ENCODE results near the gene CLEC18C. TPM values are rescaled to one million over a fixed set of nuclear protein-coding genes. Genes with fewer than 3 reads are reported as not detected.
"Not testable (repeated sequence)": the region's sequence is repeated elsewhere in the genome, so short reads cannot be mapped to it uniquely, and the experiment has no call there.

CLEC18C gene
- total and polyA plus RNA-seq, 2 of the 4 experiments (the other 2 are of a cell fraction), result 0.03 TPM; not detected in 1

DNA sequence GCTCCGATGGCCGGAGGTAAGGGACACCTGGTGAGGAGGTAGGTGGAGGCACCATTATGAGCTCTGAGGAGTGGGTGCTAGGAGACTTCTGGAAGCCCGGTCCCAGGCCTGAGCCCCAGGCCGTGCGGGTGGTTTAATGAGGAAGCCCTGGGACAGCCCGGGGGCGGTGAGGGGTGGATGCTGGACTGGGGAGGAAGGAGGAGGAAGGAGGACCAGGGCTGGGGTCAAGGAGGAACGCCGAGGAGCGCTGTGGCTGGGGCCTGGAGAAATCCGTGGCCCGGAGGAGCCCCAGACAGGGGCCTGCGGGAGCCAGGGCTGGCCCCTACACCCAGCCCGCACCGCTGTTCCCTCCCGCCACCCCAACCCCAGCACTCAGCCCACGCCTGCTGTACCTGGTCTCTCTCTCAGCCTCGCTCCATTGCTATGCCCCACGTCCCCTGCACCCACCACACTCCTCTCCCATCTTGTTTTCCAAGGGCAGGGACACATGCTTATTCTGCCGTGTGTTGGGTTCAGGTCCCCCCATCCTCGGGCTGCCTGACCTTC lies 873 bp downstream of the CLEC18C start:
- H3K27ac ChIP-seq (ENCODE audit: insufficient read depth, low read length); H2AK5ac ChIP-seq (ENCODE audit: low read depth, low read length); DNase-seq; H4K8ac ChIP-seq (ENCODE audit: low read depth in 2 of 2, low read length in 2 of 2); H3K56ac ChIP-seq (ENCODE audit: extremely low read depth, insufficient read depth, low read length); H3K9me1 ChIP-seq (ENCODE audit: insufficient read depth, low read length); BruUV-seq (replicated peaks); H3K36me3 ChIP-seq (ENCODE audit: control insufficient read depth, insufficient read depth, low read length); H4K20me1 ChIP-seq (ENCODE audit: insufficient read depth, low read length); H3K4me1 ChIP-seq (ENCODE audit: control insufficient read depth, insufficient read depth, low read length); H3K4me3 ChIP-seq (ENCODE audit: insufficient read depth, low read depth, low read length); in situ Hi-C loops (cut with MboI; ENCODE audit: low sequenced_read_pairs); H2BK5ac ChIP-seq (ENCODE audit: low read depth, low read length, poor library complexity, severe bottlenecking); H2BK15ac ChIP-seq (ENCODE audit: low read depth, low read length); intact Hi-C loops (cut with micrococcal nuclease); H3K9ac ChIP-seq (ENCODE audit: low read depth, low read length); H3K9me3 ChIP-seq (ENCODE audit: control insufficient read depth, insufficient read depth, low read length); H4K91ac ChIP-seq (ENCODE audit: insufficient read depth, low read depth, low read length); H3K27me3 ChIP-seq (ENCODE audit: control insufficient read depth, insufficient read depth, low read length); H2AFZ ChIP-seq (replicated peaks; ENCODE audit: low read length, poor library complexity); H3K4ac ChIP-seq (ENCODE audit: low read depth, low read length); H3K18ac ChIP-seq (ENCODE audit: low read depth, low read length); H2BK120ac ChIP-seq (ENCODE audit: low read depth, low read length); H3K14ac ChIP-seq (replicated peaks; ENCODE audit: low read depth, low read length); H2BK20ac ChIP-seq (ENCODE audit: low read depth, low read length); dilution Hi-C loops (cut with HindIII; ENCODE audit: low sequenced_read_pairs, unreplicated experiment); CTCF ChIA-PET; POLR2A ChIA-PET (ENCODE audit: unreplicated experiment); H3K4me2 ChIP-seq (ENCODE audit: low read depth, low read length); H3K79me1 ChIP-seq (ENCODE audit: low read depth in 1 of 2, low read length in 2 of 2); H3K23ac ChIP-seq (ENCODE audit: low read depth, low read length); H4K5ac ChIP-seq (ENCODE audit: low read depth, low read length); H2AK9ac ChIP-seq (replicated peaks; ENCODE audit: low read depth, low read length, poor library complexity): not testable (repeated sequence)
- ATAC-seq (ENCODE audit: low read depth), result peak; percentile 25
- WGBS, 2 experiments (ENCODE audit: extremely low coverage in 2 of 2, insufficient read length in 1 of 2), result no CpG with 5 or more reads among the region's 21 CpGs

DNA sequence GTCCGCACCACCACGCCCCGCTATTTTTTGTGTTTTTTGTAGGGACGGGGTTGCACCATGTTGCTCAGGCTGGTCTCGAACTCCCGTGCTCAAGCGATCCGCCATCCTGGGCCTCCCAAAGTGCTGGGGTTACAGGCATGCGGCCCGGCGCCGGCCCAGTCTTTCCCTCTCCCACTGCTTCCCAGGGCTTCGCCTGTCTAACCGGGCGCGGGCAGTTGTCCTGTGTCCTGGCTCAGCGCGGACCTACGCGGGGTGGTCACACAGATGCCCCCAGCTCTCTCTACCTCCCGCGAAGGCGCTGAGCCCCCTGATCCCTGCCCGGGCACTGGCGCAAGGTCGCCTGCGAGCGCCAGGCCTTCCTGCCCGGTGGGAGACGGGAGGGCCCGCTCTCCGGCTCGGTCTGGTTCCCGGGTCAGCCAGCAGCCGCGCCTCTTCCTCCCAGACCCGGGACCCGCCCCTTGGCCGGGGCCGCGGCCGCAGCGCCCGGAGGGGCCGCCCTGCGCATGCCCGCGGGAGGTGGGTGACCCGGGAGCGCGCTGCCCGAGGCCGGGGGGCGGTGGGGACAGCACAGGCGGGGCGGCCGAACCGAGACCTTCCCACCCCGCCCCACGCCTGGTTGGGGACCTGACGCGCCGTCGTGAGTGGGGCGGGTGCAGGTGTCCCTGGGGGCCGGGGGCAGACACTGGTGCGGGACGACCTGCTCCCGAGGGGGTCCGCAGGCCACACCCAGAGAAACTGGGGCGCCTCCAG lies 14.4 kb downstream of the CLEC18C start:
- POLR2A ChIA-PET (ENCODE audit: unreplicated experiment); H2AFZ ChIP-seq (replicated peaks; ENCODE audit: low read length, poor library complexity); H3K9ac ChIP-seq (ENCODE audit: low read depth, low read length); H2BK20ac ChIP-seq (ENCODE audit: low read depth, low read length); H3K4me3 ChIP-seq (ENCODE audit: insufficient read depth, low read depth, low read length); CTCF ChIA-PET; H2BK15ac ChIP-seq (ENCODE audit: low read depth, low read length); H4K91ac ChIP-seq (ENCODE audit: insufficient read depth, low read depth, low read length); H3K14ac ChIP-seq (replicated peaks; ENCODE audit: low read depth, low read length); H3K79me1 ChIP-seq (ENCODE audit: low read depth in 1 of 2, low read length in 2 of 2); H2BK120ac ChIP-seq (ENCODE audit: low read depth, low read length); BruUV-seq (replicated peaks); H4K8ac ChIP-seq (ENCODE audit: low read depth in 2 of 2, low read length in 2 of 2); H3K4ac ChIP-seq (ENCODE audit: low read depth, low read length); DNase-seq; H3K56ac ChIP-seq (ENCODE audit: extremely low read depth, insufficient read depth, low read length); H4K5ac ChIP-seq (ENCODE audit: low read depth, low read length); H3K9me3 ChIP-seq (ENCODE audit: control insufficient read depth, insufficient read depth, low read length); H2BK5ac ChIP-seq (ENCODE audit: low read depth, low read length, poor library complexity, severe bottlenecking); H3K27me3 ChIP-seq (ENCODE audit: control insufficient read depth, insufficient read depth, low read length); H3K23ac ChIP-seq (ENCODE audit: low read depth, low read length); in situ Hi-C loops (cut with MboI; ENCODE audit: low sequenced_read_pairs); H2AK9ac ChIP-seq (replicated peaks; ENCODE audit: low read depth, low read length, poor library complexity); H3K18ac ChIP-seq (ENCODE audit: low read depth, low read length); H3K9me1 ChIP-seq (ENCODE audit: insufficient read depth, low read length); H3K36me3 ChIP-seq (ENCODE audit: control insufficient read depth, insufficient read depth, low read length); intact Hi-C loops (cut with micrococcal nuclease); H3K4me1 ChIP-seq (ENCODE audit: control insufficient read depth, insufficient read depth, low read length); H4K20me1 ChIP-seq (ENCODE audit: insufficient read depth, low read length); dilution Hi-C loops (cut with HindIII; ENCODE audit: low sequenced_read_pairs, unreplicated experiment); H3K4me2 ChIP-seq (ENCODE audit: low read depth, low read length); H3K27ac ChIP-seq (ENCODE audit: insufficient read depth, low read length); H2AK5ac ChIP-seq (ENCODE audit: low read depth, low read length): not testable (repeated sequence)
- peak; percentile 95 for ATAC-seq (ENCODE audit: low read depth)
- no CpG with 5 or more reads among the region's 71 CpGs for WGBS, 2 experiments (ENCODE audit: extremely low coverage in 2 of 2, insufficient read length in 1 of 2)

All from IMR-90 (cell line).